ENCODE results near the gene AKT3.

DNA sequence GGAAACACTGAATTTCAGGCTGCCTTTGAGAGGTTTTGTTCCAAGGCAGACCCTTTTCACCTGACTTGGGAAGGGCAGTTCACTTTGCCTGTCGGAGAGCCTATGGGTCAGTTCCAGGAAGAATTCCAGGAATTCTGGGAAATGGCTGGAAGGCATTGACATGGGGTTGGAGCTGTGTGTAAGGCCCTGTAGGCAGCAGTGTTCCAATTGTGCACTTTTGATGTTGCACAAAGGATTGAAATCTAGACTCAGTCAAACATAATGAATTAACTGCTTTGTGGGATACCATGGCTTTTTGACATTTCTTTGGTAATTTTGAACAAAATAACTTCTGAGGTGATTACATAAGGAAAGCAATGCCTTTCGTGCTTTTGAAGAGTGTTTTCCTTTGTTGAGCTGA is 409.6 kb downstream of the AKT3 start:
- TF ChIP-seq POLR2AphosphoS5 (IDR thresholded peaks at IDR 0.05; ENCODE audit: low read depth): no peak
- no peak for TF ChIP-seq JUNB (IDR thresholded peaks at IDR 0.05; ENCODE audit: unreplicated experiment)
- TF ChIP-seq, protein P1, sequence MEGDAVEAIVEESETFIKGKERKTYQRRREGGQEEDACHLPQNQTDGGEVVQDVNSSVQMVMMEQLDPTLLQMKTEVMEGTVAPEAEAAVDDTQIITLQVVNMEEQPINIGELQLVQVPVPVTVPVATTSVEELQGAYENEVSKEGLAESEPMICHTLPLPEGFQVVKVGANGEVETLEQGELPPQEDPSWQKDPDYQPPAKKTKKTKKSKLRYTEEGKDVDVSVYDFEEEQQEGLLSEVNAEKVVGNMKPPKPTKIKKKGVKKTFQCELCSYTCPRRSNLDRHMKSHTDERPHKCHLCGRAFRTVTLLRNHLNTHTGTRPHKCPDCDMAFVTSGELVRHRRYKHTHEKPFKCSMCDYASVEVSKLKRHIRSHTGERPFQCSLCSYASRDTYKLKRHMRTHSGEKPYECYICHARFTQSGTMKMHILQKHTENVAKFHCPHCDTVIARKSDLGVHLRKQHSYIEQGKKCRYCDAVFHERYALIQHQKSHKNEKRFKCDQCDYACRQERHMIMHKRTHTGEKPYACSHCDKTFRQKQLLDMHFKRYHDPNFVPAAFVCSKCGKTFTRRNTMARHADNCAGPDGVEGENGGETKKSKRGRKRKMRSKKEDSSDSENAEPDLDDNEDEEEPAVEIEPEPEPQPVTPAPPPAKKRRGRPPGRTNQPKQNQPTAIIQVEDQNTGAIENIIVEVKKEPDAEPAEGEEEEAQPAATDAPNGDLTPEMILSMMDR (conservative IDR thresholded peaks at IDR 0.05; ENCODE audit: low read depth in 2 of 2): no peak
- TF ChIP-seq EZH2phosphoT487 (IDR thresholded peaks at IDR 0.05; ENCODE audit: unreplicated experiment): no peak
- TF ChIP-seq CREB1 (CRISPR knock-in tag; IDR thresholded peaks at IDR 0.05; ENCODE audit: low read depth): no peak
- TF ChIP-seq, protein P2, sequence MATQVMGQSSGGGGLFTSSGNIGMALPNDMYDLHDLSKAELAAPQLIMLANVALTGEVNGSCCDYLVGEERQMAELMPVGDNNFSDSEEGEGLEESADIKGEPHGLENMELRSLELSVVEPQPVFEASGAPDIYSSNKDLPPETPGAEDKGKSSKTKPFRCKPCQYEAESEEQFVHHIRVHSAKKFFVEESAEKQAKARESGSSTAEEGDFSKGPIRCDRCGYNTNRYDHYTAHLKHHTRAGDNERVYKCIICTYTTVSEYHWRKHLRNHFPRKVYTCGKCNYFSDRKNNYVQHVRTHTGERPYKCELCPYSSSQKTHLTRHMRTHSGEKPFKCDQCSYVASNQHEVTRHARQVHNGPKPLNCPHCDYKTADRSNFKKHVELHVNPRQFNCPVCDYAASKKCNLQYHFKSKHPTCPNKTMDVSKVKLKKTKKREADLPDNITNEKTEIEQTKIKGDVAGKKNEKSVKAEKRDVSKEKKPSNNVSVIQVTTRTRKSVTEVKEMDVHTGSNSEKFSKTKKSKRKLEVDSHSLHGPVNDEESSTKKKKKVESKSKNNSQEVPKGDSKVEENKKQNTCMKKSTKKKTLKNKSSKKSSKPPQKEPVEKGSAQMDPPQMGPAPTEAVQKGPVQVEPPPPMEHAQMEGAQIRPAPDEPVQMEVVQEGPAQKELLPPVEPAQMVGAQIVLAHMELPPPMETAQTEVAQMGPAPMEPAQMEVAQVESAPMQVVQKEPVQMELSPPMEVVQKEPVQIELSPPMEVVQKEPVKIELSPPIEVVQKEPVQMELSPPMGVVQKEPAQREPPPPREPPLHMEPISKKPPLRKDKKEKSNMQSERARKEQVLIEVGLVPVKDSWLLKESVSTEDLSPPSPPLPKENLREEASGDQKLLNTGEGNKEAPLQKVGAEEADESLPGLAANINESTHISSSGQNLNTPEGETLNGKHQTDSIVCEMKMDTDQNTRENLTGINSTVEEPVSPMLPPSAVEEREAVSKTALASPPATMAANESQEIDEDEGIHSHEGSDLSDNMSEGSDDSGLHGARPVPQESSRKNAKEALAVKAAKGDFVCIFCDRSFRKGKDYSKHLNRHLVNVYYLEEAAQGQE (IDR thresholded peaks at IDR 0.05; ENCODE audit: unreplicated experiment): no peak
- TF ChIP-seq EZH2 (IDR thresholded peaks at IDR 0.05; ENCODE audit: low read depth, unreplicated experiment): no peak
- TF ChIP-seq ZNF114 (CRISPR knock-in tag; IDR thresholded peaks at IDR 0.05): no peak

All from GM23338 (cell line).